HCEC 1CT (cell line): ENCODE data around the gene DOCK6.

Experiments used
- DNase-seq: peaks from one replicate; pipeline ENCODE4 v3.0.0-alpha.2; 2017

Gene DOCK6

DNA sequence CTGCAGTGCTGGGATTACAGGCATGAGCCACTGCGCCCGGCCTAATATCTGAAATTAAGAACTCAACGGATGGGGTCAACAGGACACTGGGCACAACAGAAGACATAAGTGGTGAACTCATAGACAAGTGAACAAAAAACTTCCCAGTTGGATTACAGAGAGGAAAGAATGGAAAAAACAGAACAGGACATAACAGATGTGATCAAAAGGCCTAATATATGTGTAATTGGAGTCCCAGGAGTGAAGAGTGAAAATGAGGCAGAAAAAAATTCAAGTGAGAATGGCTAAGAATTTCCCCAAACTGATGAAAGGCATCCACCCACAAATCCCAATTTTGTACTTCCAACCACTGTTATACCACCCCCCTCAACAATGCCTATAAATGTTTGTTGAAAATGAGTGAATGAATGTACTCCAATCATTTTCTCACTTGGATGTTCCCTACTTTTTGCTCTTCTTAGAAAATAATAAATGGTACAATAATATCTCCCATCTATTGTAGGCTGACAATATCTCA is 41.2 kb downstream of the DOCK6 start:
- no peak for DNase-seq

DNA sequence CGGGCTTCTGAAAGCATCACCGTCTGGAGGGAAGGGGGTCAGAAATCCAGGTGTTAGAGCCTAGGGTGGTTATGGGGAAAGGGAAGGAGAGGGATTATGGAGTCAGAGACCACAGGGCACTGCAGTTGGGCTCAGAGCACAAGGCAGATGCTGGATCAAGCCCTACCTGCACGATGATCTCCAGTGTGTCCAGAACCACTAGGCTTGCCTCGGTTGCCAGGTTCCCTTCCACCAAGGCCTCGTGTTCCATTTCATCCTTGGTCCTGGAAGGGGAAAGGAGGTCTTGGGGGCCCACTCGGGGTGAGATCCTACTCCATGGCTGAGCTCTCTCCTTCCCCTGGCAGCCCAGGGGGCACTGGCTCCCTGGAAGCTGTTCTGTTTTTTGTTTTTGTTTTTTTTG is 47.9 kb downstream of the DOCK6 start:
- no peak for DNase-seq

DNA sequence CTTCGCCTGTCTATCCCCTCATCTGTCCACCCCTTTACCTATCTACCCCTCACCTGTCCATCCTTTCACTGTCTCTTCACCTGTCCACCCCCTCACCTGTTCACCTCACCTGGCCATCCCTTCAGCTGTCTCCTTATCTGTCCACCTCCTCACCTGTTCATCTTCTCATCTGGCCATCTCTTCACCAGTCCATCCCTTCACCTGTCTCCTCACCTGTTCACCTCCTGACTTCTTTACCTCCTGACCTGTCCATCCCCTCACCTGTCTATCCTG is 51.7 kb downstream of the DOCK6 start:
- DNase-seq, result no peak

DNA sequence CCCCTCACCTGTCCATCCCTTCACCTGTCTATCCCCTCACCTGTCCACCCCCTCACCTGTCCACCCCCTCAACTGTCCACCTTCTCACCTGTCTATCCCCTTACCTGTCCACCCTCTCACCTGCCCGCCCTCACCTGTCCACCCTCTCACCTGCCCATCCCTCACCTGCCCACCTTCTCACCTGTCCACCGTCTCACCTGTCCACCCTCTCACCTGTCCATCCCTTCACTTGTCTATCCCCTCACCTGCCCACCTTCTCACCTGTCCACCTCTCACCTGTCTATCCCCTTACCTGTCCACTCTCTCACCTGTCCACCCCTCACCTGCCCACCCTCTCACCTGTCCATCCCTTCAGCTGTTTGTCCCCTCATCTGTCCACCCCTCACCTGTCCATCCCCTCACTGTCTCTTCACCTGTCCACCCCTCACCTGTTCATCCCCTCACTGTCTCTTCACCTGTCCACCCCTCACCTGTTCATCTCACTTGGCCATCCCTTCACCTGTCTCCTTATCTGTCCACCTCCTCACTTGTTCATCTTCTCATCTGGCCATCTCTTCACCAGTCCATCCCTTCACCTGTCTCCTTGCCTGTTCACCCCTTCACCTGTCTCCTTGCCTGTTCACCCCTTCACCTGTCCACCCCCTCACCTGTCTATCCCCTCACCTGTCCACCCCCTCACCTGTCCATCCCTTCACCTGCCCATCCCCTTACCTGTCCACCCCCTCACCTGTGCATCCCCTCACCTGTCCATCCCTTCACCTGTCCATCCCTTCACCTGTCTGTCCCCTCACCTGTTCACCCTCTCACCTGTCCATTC is 52.3 kb downstream of the DOCK6 start:
- no peak for DNase-seq

DNA sequence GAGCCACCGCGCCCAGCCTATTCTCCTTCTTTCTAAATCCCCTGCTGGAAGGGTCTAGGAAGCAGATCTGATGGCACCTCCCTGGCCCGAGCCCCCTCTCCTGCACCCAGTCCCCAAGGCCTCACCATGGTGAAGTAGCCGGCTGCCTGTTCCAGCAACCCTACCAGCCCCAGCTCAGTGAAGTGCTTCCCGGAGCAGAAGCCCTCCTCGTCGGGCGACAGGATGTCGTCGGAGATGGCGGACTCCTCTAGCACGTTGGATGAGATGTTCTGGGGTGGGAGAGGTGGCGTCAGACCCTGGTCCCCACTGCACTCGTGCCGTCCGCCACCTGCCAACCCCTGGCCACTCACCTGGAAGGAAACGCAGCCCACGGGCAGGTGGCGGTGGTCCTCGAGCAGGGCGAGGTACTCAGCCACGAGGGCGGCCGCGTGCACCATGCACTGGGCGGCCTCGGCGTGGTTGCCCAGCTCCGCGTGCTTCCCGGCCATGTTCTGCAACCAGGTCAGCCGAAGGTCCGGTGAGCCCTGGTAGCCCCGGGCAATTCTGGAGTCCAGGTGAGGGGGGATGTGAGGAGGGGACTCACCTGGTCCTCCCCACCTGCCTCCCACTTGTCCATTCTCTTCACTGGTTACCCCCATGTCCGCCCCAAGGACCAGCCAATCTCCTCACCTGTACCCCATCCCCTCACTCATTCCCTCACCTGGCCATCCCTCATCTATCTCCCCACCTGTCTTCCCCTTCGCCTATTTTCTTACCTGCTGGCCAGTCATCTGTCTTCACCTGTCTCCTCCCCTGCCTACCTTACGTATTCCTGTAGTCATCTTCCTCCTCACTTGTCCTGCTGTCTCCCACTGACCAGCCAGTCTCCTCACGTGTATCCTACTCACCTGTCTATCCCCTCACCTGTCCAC is 53.5 kb downstream of the DOCK6 start:
- no peak for DNase-seq

DNA sequence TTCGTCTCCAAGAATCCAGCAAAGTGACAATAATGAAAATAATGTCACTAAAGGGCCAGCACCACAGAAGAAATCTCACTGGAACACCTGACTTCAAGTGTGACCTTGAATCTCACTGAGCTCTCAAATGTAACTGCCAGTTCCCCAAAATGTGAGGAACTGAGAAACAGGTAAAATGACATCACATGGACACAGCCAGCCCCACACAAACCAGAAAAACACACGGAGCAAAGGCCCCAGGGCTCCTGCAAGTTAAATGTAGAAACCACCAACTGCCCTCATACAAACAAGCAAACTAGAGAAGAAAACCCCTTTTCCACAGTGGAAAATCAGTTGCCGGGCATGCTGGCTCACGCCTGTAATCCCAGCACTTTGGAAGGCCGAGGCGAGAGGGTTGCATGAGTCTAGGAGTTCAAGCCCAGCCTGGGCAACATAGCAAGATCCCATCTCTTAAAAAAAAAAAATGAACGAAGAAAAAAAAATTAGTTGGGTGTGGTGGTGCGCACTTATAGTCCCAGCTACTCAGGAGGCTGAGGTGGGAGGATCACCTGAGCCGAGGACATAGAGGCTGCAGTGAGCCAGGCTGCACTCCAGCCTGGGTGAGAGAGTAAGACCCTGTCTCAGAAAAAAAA is 56.3 kb downstream of the DOCK6 start:
- no peak for DNase-seq

DNA sequence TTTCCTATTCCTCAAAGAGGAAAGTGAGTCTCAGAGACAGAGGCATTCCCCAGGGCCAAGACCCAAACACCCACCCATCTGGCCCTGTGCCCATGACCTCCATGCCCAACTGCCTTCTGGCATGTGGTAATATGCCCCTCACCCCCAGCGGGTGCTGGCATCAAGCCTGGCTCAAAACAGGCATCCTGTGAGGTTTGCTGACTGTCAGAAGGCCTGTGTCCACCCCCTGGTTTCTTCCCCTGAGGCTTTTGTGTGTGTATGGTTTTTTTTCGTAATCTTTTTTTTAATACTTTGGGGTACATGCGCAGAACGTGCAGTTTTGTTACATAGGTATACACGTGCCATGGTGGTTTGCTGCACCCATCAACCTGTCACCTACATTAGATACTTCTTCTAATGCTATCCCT is 57.4 kb downstream of the DOCK6 start:
- DNase-seq, result no peak

DNA sequence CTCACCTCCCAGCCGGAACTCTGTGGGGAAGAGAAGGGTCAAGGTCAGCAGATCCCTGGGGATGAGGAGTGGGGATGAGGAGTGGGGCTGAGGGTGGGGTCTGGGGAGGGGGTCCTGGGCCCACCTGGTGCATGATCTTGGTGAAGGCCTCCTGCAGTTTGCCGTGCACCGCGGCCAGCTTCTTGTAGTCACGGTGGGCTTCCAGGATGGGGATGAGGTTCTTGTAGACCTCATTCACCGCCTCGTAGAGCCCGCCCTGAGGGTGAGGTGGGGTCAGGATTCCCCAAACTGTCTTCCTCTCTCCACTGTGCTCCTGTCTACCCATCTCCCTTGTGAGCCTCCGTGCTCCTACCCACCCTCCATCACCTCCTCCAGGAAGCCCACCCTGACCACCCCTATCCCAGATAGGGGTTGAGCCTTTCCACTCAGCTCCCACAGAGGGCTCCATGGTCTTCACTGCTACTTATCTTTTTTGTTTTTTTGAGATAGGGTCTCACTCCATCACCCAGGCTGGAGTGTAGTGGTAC is 58.2 kb downstream of the DOCK6 start:
- DNase-seq, result no peak

DNA sequence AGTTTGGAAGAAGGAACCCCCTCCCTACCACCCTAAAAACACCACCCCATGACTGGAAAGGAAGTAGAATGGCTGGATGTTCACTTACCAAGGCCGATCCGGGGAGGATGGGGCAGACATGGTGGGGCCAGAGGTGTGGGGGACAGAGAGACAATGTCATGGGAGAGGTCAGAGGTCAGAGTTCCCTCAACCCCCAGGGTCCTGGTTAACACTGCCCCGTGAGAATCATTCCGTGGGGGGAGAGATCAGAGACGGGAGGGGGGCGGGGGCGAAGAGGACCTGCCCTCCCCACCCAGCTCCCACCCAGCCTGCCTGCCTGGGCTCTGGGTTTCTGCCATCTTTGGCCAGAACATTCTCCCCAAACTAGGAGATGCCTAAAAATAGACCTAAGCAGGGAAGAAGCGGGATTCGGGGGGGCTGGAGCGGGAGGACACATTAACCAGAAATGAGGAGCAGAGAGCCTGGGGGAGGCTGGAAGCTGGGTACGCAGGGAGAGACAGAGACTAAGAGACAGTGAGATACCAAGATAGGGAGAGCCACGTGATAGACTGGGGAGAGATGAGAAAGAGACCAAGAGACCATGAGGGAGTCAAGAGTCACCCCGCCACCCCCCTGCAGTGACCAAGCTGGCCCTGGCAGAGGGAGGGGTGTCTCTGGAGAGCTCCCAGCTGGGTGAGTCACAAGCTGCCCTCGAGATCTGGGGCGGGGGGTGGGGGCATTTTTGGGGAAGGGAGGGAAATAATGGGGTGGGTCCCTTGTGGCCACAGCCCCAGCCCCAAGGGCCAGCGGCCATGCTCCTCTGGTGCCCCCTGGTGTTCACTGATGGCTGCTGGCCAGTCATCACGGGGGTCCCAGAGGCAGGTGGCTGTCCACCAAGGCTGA is 58.9 kb downstream of the DOCK6 start:
- peak; percentile 81 for DNase-seq

DNA sequence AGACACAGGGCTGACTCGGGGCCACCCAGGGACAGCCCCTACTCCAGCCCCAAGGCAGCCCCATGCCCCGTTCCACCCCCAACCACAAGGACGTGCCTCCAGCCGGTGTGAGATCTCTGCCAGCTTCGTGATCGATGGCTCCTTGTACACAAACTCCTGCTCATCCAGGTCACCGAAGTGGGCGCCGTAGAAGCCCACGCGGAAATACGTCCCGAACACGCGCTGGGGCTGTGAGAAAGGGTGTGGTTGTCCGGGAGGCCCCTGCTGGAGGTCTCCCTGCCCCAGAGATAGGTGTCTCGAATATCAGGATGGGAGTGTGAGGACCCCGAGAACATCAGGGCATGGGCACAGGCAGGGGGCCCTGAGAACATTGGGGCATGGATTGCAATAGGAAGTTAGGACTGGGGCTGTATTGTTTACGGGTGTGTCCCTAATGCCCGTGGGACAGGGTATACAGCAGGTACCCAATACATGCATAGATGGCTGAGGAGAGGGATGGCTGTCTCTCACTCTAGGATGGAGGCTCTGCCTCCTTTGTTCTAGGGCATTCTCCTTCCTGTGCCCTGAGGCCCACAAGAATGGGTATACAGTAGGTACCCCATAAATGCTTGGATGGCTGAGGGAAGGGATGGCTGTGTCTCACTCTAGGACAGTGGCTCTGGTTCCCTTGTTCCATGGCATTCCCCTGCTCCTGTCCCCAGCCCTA is 59.7 kb downstream of the DOCK6 start:
- no peak for DNase-seq

DNA sequence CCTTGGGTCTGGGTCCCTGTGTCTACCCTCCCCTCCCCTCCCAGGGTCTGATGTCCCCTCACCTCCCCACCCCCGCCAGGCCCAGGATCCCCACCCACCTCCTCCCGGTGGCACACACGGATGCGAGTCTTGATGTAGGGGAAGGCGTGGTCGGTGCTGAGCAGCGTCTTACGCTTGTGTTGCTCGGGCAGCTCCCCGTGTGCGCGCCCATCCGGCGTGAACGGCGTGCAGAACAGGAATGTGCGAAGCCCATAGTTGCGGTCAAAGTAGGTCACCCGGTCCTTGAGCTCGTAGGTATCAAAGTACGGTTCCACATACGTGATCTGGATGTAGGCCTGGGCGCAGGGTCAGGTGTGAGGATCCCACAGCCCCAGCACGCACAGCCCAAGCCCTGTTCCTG is 60.5 kb downstream of the DOCK6 start:
- DNase-seq, result no peak

DNA sequence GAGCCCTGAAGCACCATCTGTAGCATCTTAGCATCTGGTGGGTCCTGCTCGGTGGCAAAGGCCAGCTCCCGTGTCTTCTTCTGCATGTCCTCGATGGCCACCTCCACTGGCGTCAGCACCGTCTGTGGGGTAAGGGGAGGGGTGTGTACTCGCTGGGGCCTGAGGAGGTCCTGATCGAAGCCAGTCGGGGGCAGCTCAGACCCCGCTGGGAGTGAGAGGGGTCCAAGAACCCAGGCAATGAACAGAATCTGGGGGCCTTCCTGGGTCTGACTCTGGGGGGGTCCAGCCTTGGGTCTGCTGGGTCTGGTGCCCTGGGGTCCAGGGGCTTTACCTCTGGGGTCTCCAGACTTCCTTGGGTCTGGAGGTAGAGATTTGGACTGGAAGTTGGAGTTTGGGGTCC is 61.4 kb downstream of the DOCK6 start:
- DNase-seq, result no peak

DNA sequence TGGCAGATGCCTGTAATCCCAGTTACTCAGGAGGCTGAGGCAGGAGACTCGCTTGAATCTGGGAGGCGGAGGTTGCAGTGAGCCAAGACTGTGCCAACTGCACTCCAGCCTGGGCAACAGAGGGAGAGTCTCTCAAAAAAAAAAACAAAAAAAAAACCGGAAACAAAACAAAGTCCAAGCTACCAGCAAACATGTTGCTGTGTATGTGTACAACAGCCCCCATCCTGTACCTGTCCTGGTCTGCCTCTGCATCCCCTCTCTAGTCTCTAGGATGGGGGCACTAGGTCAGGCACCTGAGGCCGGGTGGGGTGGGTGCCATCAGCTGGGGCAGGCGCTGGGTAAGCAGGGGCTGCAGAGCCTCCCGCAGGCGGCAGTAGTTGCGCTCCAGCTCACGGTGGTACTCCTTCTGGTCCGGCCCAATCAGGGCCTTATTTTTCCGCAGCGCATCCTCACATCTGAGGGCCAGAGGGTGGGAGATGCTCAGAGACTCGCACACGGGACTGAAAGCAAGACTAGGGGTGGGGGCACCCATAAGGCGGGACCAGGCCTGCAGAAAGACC is 62.2 kb downstream of the DOCK6 start:
- DNase-seq, result no peak

DNA sequence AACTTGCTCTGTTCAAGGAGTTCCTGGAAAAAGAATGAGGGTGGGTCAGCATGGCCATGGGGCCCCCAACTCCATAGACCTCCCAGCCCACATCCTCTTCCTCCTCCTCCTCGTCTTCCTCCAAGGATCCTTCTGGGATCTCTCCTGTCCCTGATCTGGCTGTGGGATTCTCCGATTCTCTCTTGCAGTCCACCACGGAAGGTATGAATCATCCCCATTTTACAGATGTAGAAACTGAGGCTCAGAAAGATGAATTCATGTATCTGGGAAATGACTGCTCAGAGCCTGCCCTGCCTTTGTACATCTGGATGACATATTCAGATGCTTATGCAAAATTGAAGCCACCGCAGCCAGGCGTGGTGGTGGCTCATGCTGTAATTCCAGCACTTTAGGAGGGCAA is 62.8 kb downstream of the DOCK6 start:
- no peak for DNase-seq

DNA sequence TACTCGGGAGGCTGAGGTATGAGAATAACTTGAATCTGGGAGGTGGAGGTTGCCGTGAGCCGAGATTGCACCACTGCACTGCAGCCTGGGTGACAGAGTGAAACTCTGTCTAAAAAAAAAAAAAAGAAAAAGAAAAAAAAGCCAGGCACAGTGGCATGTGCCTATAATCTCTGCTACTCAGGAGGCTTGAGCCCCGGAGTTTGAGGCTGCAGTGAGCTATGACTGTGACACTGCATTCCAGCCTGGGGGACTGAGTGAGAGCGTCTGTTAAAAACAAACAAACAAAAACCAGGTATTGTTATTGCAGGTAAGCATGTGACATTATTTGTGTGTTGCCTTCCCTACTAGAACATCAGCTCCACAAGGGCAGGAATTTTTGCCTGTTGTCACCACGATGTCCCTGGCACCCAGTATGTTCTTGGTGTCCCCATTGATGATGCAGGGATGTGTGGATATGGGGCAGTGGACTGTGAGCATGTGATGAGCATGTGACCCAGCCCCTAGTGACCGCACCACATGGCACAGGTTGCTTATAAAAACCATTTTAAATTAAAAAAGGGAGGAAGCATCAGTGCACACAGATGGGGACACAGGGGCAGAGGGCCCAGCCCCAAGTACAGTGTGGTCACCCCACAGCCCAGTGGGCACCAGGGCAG is 63.4 kb downstream of the DOCK6 start:
- DNase-seq, result no peak

DNA sequence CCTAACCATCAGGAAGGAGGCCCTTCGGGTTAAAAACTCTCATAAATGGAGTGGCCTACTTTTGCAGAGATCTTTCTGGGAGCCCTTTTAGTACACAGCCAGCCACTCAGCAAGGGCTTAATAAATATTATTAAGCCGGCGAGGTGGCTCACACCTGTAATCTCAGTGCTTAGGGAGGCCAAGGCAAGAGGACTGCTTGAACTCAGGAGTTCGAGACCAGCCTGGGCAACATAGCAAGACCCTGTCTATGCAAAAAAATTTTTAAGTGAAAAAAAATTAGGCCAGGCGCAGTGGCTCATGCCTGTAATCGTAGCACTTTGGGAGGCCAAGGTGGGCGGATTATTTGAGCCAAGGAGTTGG is 64.2 kb downstream of the DOCK6 start:
- DNase-seq, result no peak

DNA sequence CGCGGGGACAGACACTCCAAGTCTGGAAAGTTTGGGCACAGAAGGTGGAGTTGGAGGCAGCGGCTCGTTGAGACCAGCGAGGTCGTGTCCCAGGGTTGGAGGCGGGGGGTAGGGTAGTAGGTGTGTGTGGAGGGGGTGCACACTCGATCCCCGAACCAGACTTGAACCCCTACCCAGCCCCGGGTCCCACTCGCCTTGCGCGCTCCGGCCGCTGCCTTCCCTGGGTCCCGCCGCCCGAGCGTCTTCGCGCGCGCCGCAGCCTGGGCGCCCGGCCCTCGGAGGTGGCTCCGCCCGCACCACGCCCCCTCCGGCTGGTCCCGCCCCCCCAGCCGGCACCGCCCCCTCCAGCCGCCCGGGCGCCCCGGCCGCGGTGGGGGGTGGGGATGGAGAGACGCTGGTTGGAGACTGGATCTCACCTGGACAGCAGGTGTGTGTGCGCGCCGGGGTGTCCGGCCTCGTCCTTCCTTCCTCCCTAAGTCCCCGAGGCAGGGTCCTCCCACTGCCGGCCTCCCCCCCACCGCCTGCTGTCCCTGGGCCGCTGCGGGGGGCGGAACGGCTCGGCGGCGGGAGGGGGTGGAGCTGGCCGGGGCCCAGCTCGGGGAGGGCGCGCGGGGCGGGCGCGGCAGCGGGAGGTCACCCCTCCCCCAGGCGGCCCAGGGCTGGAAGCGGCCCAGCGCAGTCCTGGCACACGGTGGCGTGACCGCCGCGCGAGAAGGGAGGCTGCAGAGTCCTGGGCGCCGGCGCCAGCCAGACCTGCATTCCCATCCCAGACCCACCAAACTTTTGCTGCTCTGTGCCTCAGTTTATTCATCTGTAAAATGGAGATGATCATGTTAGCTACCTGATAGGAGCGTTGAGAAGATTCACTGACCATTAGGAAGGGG is 64.8 kb downstream of the DOCK6 start, which contains the start of gene KANK2:
TSS of gene KANK2 (minus strand) at position 255 of the 884 bp plus-strand sequence. CDS start 3,034 bp downstream, outside the sequence.
- DNase-seq, result peak; percentile 71

DNA sequence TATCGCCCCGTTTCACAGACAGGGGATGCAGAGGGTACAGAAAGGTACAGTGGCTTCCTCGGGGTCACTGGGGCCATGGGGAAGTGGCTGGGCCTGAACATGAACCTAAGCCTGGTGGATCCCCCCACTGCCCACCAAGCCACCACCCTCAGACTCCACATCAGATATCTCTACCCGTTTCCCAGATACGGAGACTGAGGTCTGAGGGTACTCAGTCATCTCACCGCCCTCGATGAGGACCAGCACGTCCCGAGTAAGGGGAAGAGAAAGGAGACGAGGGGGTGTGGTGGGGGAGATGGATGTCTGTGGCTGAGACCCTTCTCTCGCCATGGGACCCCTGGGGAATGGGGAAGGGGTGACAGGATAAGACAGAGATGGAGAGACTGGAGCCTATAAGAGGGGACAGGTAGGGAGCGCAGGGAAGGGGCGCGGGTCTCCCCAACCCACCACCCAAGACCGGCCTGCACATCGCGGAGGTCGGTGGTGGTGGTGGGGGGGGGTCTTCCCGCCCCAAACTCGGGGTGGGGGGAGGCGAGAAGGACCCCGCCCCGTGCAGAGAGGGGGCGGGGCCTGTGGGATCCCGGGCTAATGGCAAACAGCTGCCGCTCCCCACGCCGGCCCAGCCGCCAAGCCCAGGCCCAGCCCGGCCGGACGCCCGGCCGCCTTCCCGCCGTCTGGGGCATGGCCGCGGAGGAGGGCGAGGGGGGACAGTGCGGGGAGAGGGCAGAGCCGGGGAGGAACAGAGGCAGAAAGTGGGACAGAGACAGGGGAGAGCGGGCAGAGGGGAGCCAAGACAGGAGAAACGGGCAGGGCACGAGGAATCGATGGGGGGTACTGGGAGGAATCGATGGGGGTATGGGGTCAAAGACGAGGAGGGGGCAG is 65.7 kb downstream of the DOCK6 start:
- DNase-seq, result peak; percentile 37

DNA sequence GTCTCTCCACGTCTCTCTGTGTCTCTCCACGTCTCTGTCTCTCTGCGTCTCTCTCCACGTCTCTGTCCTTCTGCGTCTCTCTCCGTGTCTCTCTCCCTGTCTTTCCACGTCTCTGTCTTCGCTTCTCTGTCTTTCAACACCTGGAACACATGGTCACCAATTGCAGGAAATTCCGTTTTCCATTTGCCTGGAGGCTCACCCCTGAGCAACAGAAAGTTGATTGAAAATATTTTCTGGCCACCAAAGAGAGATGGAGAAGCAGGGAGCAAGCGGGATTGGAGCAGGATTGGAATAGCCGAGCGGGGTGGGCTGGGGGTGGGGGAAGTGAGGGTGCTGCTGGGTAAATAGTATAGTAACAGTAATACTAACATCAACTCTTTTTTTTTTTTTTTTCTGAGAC is 66.6 kb downstream of the DOCK6 start:
- DNase-seq, result no peak
